ENCODE data around the gene CD37.

The CD37 gene

DNA sequence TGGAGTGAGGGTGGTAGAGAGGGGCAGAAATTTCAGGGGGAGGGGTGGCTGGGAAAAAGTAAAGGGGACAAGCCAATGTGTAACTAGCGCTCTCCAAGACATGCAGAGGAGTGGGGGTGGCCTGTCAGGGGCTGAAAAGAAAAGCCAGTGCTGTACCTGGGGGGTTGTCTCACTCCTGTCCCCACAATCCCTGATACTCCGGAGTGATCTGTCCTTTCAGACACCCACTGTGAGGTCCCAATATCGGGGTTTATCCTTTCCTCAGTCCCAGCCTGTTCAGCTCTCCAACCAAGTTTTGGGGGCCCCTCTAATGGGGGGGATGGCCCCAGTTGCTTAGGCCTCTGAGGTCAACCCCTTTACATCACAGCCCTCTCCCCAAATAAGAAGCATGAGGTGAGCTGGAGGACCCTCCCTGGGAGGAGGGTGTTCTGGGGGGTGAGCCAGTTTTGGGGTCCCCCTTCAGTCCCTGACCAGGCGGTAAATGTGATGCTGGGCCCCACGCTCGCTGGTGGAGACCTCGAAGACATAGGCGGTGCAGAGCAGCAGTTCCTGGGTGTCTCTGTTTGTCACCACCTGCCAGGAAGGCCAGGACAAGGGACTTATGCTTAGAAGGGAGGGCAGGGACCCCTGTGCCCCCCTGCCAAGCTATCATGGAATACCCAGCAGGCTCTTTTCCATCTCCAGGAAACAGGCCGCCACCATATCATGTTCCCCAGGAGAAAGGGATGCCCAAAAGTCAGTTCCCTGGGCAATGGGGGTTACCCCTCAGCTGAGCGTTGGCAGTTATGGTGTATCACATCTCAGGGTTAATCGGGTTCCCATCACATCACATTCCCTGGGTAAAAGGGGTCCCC, 5.9 kb downstream of the CD37 start:
- no peaks in the 10 kb centered on the region for H3K27me3 ChIP-seq
- peaks cover 51% of the 10 kb centered on the region for H3K36me3 ChIP-seq
- peaks cover 14 to 19% of the 10 kb centered on the region in 2 experiments for H3K4me1 ChIP-seq (ENCODE audit: control insufficient read depth in 1 of 2, insufficient read depth in 1 of 2, low read depth in 1 of 2, low read length in 1 of 2)
- no peak overlapping the region for H3K4me3 ChIP-seq (ENCODE audit: low read depth in 1 of 2, low read length in 1 of 2)
- no peak overlapping the region for H3K27ac ChIP-seq
- TF ChIP-seq, protein P1, sequence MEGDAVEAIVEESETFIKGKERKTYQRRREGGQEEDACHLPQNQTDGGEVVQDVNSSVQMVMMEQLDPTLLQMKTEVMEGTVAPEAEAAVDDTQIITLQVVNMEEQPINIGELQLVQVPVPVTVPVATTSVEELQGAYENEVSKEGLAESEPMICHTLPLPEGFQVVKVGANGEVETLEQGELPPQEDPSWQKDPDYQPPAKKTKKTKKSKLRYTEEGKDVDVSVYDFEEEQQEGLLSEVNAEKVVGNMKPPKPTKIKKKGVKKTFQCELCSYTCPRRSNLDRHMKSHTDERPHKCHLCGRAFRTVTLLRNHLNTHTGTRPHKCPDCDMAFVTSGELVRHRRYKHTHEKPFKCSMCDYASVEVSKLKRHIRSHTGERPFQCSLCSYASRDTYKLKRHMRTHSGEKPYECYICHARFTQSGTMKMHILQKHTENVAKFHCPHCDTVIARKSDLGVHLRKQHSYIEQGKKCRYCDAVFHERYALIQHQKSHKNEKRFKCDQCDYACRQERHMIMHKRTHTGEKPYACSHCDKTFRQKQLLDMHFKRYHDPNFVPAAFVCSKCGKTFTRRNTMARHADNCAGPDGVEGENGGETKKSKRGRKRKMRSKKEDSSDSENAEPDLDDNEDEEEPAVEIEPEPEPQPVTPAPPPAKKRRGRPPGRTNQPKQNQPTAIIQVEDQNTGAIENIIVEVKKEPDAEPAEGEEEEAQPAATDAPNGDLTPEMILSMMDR (IDR thresholded peaks at IDR 0.05), result no peak
- no peaks in the 10 kb centered on the region for H3K9me3 ChIP-seq

DNA sequence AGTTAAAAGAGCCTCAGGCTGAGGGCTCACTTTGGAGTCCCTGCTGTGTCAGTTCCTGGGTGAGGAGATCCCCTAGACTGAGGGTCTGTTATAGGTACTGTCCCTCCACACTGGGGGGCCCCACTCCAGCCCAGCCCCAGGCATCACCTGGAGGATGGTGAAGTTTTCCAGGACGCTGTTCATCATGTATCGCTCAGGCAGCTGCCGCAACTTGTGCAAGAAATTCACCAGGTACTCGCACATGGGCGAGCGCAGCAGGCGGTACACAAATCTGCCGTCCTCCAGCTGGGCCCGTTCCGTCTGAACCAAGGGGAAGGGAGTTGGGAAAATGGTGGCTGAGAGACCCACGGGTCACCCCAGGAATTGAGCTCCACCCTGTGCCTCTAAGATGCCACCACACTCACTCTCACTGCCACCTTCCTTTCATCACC, 7.1 kb downstream of the CD37 start:
- peaks cover 1 to 7% of the 10 kb centered on the region in 2 experiments for H3K4me1 ChIP-seq (ENCODE audit: control insufficient read depth in 1 of 2, insufficient read depth in 1 of 2, low read depth in 1 of 2, low read length in 1 of 2)

DNA sequence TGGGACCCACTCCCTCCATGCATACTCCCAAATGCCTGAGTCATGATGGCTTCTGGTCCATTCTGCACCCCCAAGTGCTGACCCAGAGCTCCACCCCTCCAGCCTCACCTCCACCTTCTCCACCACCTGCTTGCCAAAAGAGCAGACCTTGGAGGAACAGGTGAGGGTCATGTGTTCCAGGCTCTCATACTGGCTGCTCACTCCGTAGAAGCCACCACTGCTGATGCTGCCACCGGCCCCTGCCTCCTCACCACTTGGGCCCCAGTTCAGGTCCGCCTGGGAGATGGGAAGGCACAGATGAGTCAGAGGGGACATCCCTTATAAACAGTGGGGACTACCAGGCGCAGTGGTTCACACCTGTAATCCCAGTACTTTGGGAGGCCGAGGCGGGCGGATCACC, 7.9 kb downstream of the CD37 start:
- Histone ChIP-seq H3K4me3 (ENCODE audit: low read depth in 1 of 2, low read length in 1 of 2) (no peak overlapping the region), H3K27ac (no peak overlapping the region), H3K36me3 (peaks cover 36% of the 10 kb centered on the region), H3K4me1 (ENCODE audit: control insufficient read depth in 1 of 2, insufficient read depth in 1 of 2, low read depth in 1 of 2, low read length in 1 of 2) (peaks cover 0 to 3% of the 10 kb centered on the region in 2 experiments), H3K9me3 (no peaks in the 10 kb centered on the region), H3K27me3 (no peaks in the 10 kb centered on the region)
- TF ChIP-seq, protein P1 (IDR thresholded peaks at IDR 0.05), result no peak

More for the DNA sequence above, 7.1 kb downstream of the CD37 start:
- TF ChIP-seq, protein P1 (IDR thresholded peaks at IDR 0.05), result no peak
- H3K4me3 ChIP-seq (ENCODE audit: low read depth in 1 of 2, low read length in 1 of 2), result no peak overlapping the region
- peaks cover 44% of the 10 kb centered on the region for H3K36me3 ChIP-seq
- no peaks in the 10 kb centered on the region for H3K9me3 ChIP-seq
- H3K27me3 ChIP-seq, result no peaks in the 10 kb centered on the region
- no peak overlapping the region for H3K27ac ChIP-seq

DNA sequence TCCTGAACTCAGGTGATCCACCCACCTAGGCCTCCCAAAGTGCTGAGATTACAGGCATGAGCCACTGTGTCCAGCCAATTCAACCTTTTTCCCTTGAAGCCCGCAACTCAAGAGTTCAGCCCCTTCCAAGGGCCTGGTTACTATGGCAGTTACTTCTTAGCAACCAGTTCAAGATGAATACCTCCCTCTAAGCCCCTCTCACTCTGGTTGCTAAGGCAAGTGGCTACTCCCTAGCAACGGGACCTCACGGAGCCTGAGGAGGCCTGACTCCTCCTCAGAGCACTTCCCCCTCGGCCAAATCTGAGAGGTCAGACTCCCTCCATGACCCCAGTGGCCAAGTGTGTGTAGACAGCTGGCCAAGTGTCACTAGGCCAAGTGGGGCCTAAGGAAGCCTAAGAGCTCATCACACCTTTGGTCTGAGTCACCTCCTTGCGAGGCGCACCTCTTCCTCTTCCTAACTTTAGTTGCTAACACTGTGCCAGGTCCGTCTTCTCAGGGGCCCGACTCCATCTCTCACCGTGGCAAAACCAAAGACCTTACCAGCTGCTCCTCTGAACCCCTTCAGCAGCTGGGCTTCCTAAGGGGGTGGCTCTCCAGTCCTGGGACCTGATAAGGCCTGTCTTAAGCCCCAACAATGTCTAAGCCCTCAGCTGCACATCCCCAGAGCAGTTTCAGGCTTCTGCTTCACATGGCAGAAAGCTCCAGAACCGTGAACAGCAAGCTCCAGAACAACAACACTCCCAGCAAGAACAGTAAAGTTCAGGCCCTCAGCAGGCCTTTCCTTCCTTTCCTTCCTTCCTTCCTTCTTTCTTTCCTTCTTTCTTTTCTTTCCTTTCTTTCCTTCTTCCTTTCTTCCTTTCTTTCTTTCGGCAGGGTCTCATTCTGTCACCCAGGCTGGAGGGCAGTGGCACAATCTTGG, 9.6 kb downstream of the CD37 start:
- Histone ChIP-seq H3K36me3 (peaks cover 20% of the 10 kb centered on the region), H3K27me3 (no peaks in the 10 kb centered on the region), H3K9me3 (no peaks in the 10 kb centered on the region), H3K4me3 (ENCODE audit: low read depth in 1 of 2, low read length in 1 of 2) (no peak overlapping the region), H3K27ac (no peak overlapping the region), H3K4me1 (ENCODE audit: control insufficient read depth in 1 of 2, insufficient read depth in 1 of 2, low read depth in 1 of 2, low read length in 1 of 2) (no peaks in the 10 kb centered on the region)
- TF ChIP-seq, protein P1 (IDR thresholded peaks at IDR 0.05), result no peak

DNA sequence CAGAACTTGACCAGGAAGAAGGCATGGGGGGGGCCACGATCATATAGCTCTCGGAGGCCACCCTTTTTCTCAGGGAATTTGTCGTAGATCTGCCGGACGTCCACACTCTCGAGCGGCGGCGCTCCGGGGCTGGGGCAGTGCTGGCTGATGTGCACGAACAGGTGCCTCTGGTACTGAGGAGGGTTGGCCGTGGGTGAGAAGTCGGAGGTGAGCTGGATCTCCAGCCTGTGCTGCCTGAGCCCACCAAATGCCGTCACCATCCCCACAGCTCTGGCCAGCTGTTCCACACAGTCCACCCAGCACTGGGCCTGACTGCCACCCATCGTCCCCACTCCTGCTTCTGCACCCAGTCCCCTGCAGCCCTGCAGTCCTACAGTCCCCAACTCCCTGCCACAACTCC, 12.0 kb downstream of the CD37 start:
- no peak overlapping the region for H3K4me3 ChIP-seq (ENCODE audit: low read depth in 1 of 2, low read length in 1 of 2)
- no peaks in the 10 kb centered on the region for H3K4me1 ChIP-seq (ENCODE audit: control insufficient read depth in 1 of 2, insufficient read depth in 1 of 2, low read depth in 1 of 2, low read length in 1 of 2)
- TF ChIP-seq, protein P1 (IDR thresholded peaks at IDR 0.05), result no peak
- H3K27ac ChIP-seq, result no peak overlapping the region
- H3K27me3 ChIP-seq, result peaks cover 10% of the 10 kb centered on the region
- H3K9me3 ChIP-seq, result no peaks in the 10 kb centered on the region
- no peaks in the 10 kb centered on the region for H3K36me3 ChIP-seq
